ENCODE data around the gene ABHD12.

GRCh38 chr20:25278636-25279361 is 111.8 kb downstream of the ABHD12 start:
- TF ChIP-seq CTCF (IDR thresholded peaks at IDR 0.05 in 4 of 5, conservative IDR thresholded peaks at IDR 0.05 in 1 of 5) (no peak), POLR2A (IDR thresholded peaks at IDR 0.05) (no peak)
